PC-9 (cell line): ENCODE results near the gene SH3GL1. TPM values are rescaled to one million over a fixed set of nuclear protein-coding genes. Genes with fewer than 3 reads are reported as not detected.

Source experiments
- BruUV-seq: library from RNA; stranded (reverse); fragments of 400-500 nt; replicated peaks from 2 replicates; lab custom pipeline; 2021; lab: Mats Ljungman, UMichigan
- CTCF ChIA-PET: fragments of 300-600 bp; sonication (Branson Sonifier 250); formaldehyde crosslinking; loops from one replicate; lab custom pipeline; 2022; ENCODE audit warnings: antibody characterized with exemption; lab: Charles Lee
- POLR2A ChIA-PET: fragments of 300-600 bp; sonication (Branson Sonifier 250); formaldehyde crosslinking; loops from one replicate; lab custom pipeline; 2022; ENCODE audit warnings: antibody characterized with exemption; ENCODE audit not compliant: unreplicated experiment; lab: Charles Lee
- DNase-seq, 2 experiments: peaks; one replicate each; pipeline versions ENCODE4 v3.0.0 to v3.0.0-alpha.2; 2015 to 2022; ENCODE audit warnings: mixed read lengths in 1 of 2
- H2AFZ ChIP-seq: fragments of 200-600 bp; sonication (generic); 2 replicates; pipeline ENCODE4 v1.8.1; 2017; ENCODE audit warnings: antibody characterized with exemption
- H3F3A ChIP-seq: fragments of 200-600 bp; sonication (generic); 2 replicates; pipeline ENCODE4 v1.8.1; 2017; ENCODE audit warnings: antibody characterized with exemption, mild to moderate bottlenecking, low read depth; ENCODE audit not compliant: insufficient read depth
- H3K27ac ChIP-seq: fragments of 200-600 bp; sonication (generic); 2 replicates; pipeline ENCODE4 v1.6.1; 2016; ENCODE audit warnings: mixed run types
- H3K27me3 ChIP-seq: fragments of 200-600 bp; sonication (generic); 2 replicates; pipeline ENCODE4 v1.6.1; 2016; ENCODE audit warnings: low read depth, mixed run types; ENCODE audit not compliant: insufficient read depth
- H3K36me3 ChIP-seq: fragments of 200-600 bp; sonication (generic); 2 replicates; pipeline ENCODE4 v1.6.1; 2016; ENCODE audit warnings: low read depth, mixed run types
- H3K4me1 ChIP-seq: fragments of 200-600 bp; sonication (generic); replicated peaks from 2 replicates; pipeline ENCODE4 v1.6.1; 2016; ENCODE audit warnings: mixed run types; ENCODE audit not compliant: insufficient read depth
- H3K4me2 ChIP-seq: fragments of 200-600 bp; sonication (generic); 2 replicates; pipeline ENCODE4 v1.6.1; 2017; ENCODE audit warnings: mixed run types
- H3K4me3 ChIP-seq: fragments of 200-600 bp; sonication (generic); 2 replicates; pipeline ENCODE4 v1.6.1; 2016; ENCODE audit warnings: mixed run types
- H3K79me2 ChIP-seq: fragments of 200-600 bp; sonication (generic); 2 replicates; pipeline ENCODE4 v1.6.1; 2017; ENCODE audit warnings: low read depth, mixed run types
- H3K9me2 ChIP-seq: fragments of 200-600 bp; sonication (generic); 2 replicates; pipeline ENCODE4 v1.8.1; 2017; ENCODE audit warnings: mild to moderate bottlenecking; ENCODE audit not compliant: insufficient read depth
- H3K9me3 ChIP-seq: fragments of 200-600 bp; sonication (generic); 2 replicates; pipeline ENCODE4 v1.8.1; 2016; ENCODE audit warnings: low read depth; ENCODE audit not compliant: insufficient read depth
- H4K20me1 ChIP-seq: fragments of 200-600 bp; sonication (generic); 2 replicates; pipeline ENCODE4 v1.8.1; 2017; ENCODE audit not compliant: insufficient read depth
- CTCF ChIP-seq: fragments of 200-600 bp; sonication (generic); conservative IDR thresholded peaks from 2 replicates; pipeline ENCODE4 v1.6.1; 2017; ENCODE audit warnings: mixed run types, antibody characterized with exemption, mild to moderate bottlenecking, moderate library complexity
- EZH2 ChIP-seq: fragments of 200-600 bp; sonication (generic); IDR thresholded peaks from 2 replicates; pipeline ENCODE4 v1.8.0; 2017; ENCODE audit warnings: antibody characterized with exemption, low read depth
- intact Hi-C: fragments of 100-400 bp; cut with micrococcal nuclease; formaldehyde crosslinking; loops from one replicate; pipeline ENCODE4 v1.10.0; 2022; ENCODE audit not compliant: unreplicated experiment
- total RNA-seq: library from RNA; stranded (reverse); gene quantifications from 2 replicates; pipeline ENCODE4 v1.2.3, GENCODE V29; 2021

SH3GL1 gene
- total RNA-seq, 1 experiment from 2014 or later = 49.2 TPM

DNA sequence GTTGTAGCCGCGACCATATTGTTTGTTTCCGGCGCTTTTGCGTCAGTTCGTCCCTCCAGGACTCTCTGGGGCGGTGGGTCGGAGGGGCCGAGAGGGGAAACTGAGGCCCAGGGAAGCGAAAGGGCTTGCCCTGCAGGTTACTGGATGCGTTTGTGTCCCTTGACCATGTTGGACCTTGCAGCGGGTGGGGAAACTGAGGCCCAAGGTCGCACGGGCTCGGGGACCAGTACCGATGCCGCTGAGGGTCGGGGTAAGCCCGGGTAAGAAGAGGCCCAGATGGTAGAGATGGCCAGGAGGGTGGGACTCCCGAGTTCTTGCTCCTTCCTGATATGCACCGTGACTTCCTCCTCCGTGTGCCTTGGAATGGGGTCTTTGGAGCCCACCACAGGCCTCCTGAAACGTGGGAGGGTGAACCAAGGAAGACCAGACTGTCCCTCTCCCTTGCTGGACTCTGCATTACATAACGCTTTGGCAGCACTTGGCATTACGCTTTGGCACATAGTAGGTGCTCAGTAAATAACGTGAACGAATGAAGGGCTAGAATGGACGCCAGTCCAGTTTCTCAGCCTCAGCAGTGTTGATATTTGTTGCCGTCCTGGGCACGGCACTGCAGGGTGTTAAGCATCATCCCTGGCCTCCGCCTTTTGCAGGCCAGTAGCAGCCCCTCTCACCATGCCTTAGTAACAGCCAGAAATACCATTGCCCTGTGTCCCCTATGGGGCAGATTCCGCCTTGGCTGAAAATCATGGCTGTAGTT, 2.8 kb upstream of the SH3GL1 start:
- no peak for TF ChIP-seq CTCF
- TF ChIP-seq EZH2 = no peak
- ChIA-PET CTCF (no interaction called here), POLR2A (no interaction called here)
- H4K20me1 ChIP-seq = peaks cover 8% of the 10 kb centered on the region; the same call in 1 of the 2 replicates
- BruUV-seq = no TSS peak
- 0 out of 2 replicates have a peak, but pooled peaks cover 6% of the 10 kb centered on the region for H3F3A ChIP-seq
- H3K4me3 ChIP-seq = peak overlapping the region; percentile 86
- H3K36me3 ChIP-seq = no peaks in the 10 kb centered on the region
- intact Hi-C loops = loop anchor here (2.0 kb wide), 1 partner anchor 60 kb away; the partner anchor contains the start of gene MPND
- peak overlapping the region; percentile 84 for H3K4me2 ChIP-seq
- no peaks in the 10 kb centered on the region for H3K9me3 ChIP-seq
- H3K27ac ChIP-seq = no peak overlapping the region
- no peaks in the 10 kb centered on the region for H3K27me3 ChIP-seq
- H3K9me2 ChIP-seq = no peaks in the 10 kb centered on the region
- DNase-seq = no peak
- peaks cover 59% of the 10 kb centered on the region for H3K79me2 ChIP-seq
- H2AFZ ChIP-seq = peak overlapping the region; percentile 81
- peaks cover 20% of the 10 kb centered on the region for H3K4me1 ChIP-seq

GRCh38 chr19:4402171-4403004, 2.0 kb upstream of the SH3GL1 start, which contains the start of gene CHAF1A:
Gene CHAF1A, plus strand, starts transcription at chr19:4402640. Its CDS starts 123 bp downstream, at chr19:4402763.
- Histone ChIP-seq H4K20me1 (peaks cover 8% of the 10 kb centered on the region; the same call in 1 of the 2 replicates), H3K79me2 (peaks cover 67% of the 10 kb centered on the region), H3F3A (0 out of 2 replicates have a peak, but pooled peaks cover 6% of the 10 kb centered on the region), H3K36me3 (no peaks in the 10 kb centered on the region), H3K27me3 (no peaks in the 10 kb centered on the region), H3K9me3 (no peaks in the 10 kb centered on the region), H2AFZ (peak within 1 kb of the TSS; percentile 81), H3K4me3 (peak within 1 kb of the TSS; percentile 86), H3K4me2 (peak within 1 kb of the TSS; percentile 96), H3K27ac (peak within 1 kb of the TSS; percentile 61), H3K9me2 (no peaks in the 10 kb centered on the region), H3K4me1 (peaks cover 20% of the 10 kb centered on the region)
- no TSS peak for BruUV-seq
- peak; percentile 96 to 97 for DNase-seq
- ChIA-PET CTCF (interaction anchor here (0.6 to 1.5 kb wide), 3 partner anchors 26 to 87 kb away, joined by 3 to 9 read pairs (median 3); no protein-coding TSS in a partner anchor), POLR2A (interaction anchor here (0.5 to 0.7 kb wide), 5 partner anchors 14 to 857 kb away, joined by 3 to 7 read pairs (median 4); no protein-coding TSS in a partner anchor)
- intact Hi-C loops = loop anchor here (1.0 to 2.0 kb wide), 2 partner anchors 60 to 155 kb away; partner anchors contain the start of genes MPND and YJU2
- no peak for TF ChIP-seq CTCF
- TF ChIP-seq EZH2 = no peak

DNA sequence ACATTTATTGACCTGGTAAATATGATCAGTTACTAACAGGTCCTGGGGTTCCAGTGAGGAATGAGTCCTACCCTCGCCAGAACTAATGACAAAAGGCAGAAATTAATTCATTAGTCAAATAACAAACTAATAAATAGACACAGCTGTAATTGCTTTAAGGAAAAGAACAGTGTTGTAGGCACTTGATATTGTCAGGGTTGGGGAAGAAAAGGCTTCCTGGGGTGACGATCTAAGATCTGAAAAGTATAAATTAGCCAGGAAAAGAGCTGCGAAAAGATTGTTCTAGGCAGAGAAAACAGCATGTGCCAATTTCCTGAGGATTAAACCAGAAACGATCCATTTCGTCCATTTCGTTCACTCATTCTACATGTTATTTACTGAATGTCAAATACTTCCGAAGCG, 1.4 kb upstream of the SH3GL1 start:
- CTCF ChIA-PET = interaction anchor here (0.6 to 1.5 kb wide), 3 partner anchors 25 to 261 kb away, joined by 3 read pairs; no protein-coding TSS in a partner anchor
- TF ChIP-seq EZH2 = no peak
- TF ChIP-seq CTCF = no peak
- Histone ChIP-seq H3K4me1 (peaks cover 20% of the 10 kb centered on the region), H3K27me3 (no peaks in the 10 kb centered on the region), H3K4me2 (peak overlapping the region; percentile 96), H3K36me3 (no peaks in the 10 kb centered on the region), H3K4me3 (peak overlapping the region; percentile 65), H3K27ac (peak overlapping the region; percentile 61), H4K20me1 (peaks cover 8% of the 10 kb centered on the region; the same call in 1 of the 2 replicates), H3K9me2 (no peaks in the 10 kb centered on the region), H3F3A (0 out of 2 replicates have a peak, but pooled peaks cover 6% of the 10 kb centered on the region), H3K9me3 (no peaks in the 10 kb centered on the region), H3K79me2 (peaks cover 73% of the 10 kb centered on the region), H2AFZ (peak overlapping the region; percentile 80)
- intact Hi-C loops = loop anchor here (1.0 to 2.0 kb wide), 2 partner anchors 59 to 154 kb away; partner anchors contain the start of genes MPND and YJU2
- POLR2A ChIA-PET = interaction anchor here (0.5 to 0.7 kb wide), 5 partner anchors 14 to 856 kb away, joined by 3 to 7 read pairs (median 4); no protein-coding TSS in a partner anchor
- BruUV-seq = no TSS peak
- DNase-seq = no peak
